Stomach (tissue), 4 donors: ENCODE results near the gene WEE1.

Source experiments
- CTCF ChIP-seq, 7 experiments: fragments of 450-650 bp in 4 of 7; fragments of 200-600 bp in 3 of 7; sonication (generic) in 3 of 7; IDR thresholded peaks; one replicate each; pipeline ENCODE4 v1.5.1; 2016 to 2019; ENCODE audit warnings: antibody characterized with exemption in 7 of 7, control low read depth in 2 of 7, mild to moderate bottlenecking in 1 of 7
- EP300 ChIP-seq: sonication (generic); formaldehyde crosslinking; IDR thresholded peaks from one replicate; pipeline ENCODE4 v1.6.1; 2017; ENCODE audit warnings: antibody characterized with exemption
- POLR2A ChIP-seq, 4 donors: fragments of 450-650 bp; IDR thresholded peaks; one replicate each; pipeline ENCODE4 v1.6.1; 2016; ENCODE audit warnings: antibody characterized with exemption in 4 of 4, control low read depth in 2 of 4, mild to moderate bottlenecking in 1 of 4, moderate library complexity in 1 of 4
- POLR2AphosphoS5 ChIP-seq, 3 donors: sonication (generic); formaldehyde crosslinking; IDR thresholded peaks; one replicate each; pipeline ENCODE4 v1.6.1; 2016; ENCODE audit warnings: antibody characterized with exemption in 3 of 3

- TF ChIP-seq POLR2A (IDR thresholded peaks at IDR 0.05) (no peak), EP300 (no peak), CTCF (IDR thresholded peaks at IDR 0.05) (no peak), POLR2AphosphoS5 (IDR thresholded peaks at IDR 0.05) (no peak)
Measured at GRCh38 chr11:9570313-9571025, 3.0 kb upstream of the WEE1 start.
